ENCODE results near the gene MACROD2.
"Not testable (repeated sequence)": the region's sequence is repeated elsewhere in the genome, so short reads cannot be mapped to it uniquely, and the experiment has no call there.

The MACROD2 gene

GRCh38 chr20:14955399-14955798 is 960.1 kb downstream of the MACROD2 start:
- DNase-seq (ENCODE audit: low read depth) = no peak

GRCh38 chr20:14956026-14956425 is 960.7 kb downstream of the MACROD2 start:
- no peak for DNase-seq (ENCODE audit: low read depth)

- no peak for DNase-seq (ENCODE audit: low read depth)
These were observed 961.2 kb downstream of the MACROD2 start for GRCh38 chr20:14956538-14956937.

GRCh38 chr20:14957402-14957801 is 962.1 kb downstream of the MACROD2 start:
- no peak for DNase-seq (ENCODE audit: low read depth)

GRCh38 chr20:14958626-14959025 is 963.3 kb downstream of the MACROD2 start:
- no peak for DNase-seq (ENCODE audit: low read depth)

- DNase-seq (ENCODE audit: low read depth) = no peak
These were observed 964.5 kb downstream of the MACROD2 start for GRCh38 chr20:14959506-14960475.

- DNase-seq (ENCODE audit: low read depth) = no peak
These were observed 965.5 kb downstream of the MACROD2 start for GRCh38 chr20:14960831-14961230.

- no peak for DNase-seq (ENCODE audit: low read depth)
These were observed 967.9 kb downstream of the MACROD2 start for GRCh38 chr20:14963262-14963663.

- DNase-seq (ENCODE audit: low read depth) = no peak
These were observed 970.9 kb downstream of the MACROD2 start for GRCh38 chr20:14966203-14966602.

- no peak for DNase-seq (ENCODE audit: low read depth)
These were observed 971.5 kb downstream of the MACROD2 start for GRCh38 chr20:14966808-14967207.

- no peak for DNase-seq (ENCODE audit: low read depth)
These were observed 976.9 kb downstream of the MACROD2 start for GRCh38 chr20:14972256-14972655.

- no peak for DNase-seq (ENCODE audit: low read depth)
These were observed 977.4 kb downstream of the MACROD2 start for GRCh38 chr20:14972690-14973089.

- DNase-seq (ENCODE audit: low read depth) = no peak
These were observed 984.2 kb downstream of the MACROD2 start for GRCh38 chr20:14979453-14979986.

- not testable (repeated sequence) for DNase-seq (ENCODE audit: low read depth)
These were observed 986.2 kb downstream of the MACROD2 start for GRCh38 chr20:14981486-14981885.

- DNase-seq (ENCODE audit: low read depth) = not testable (repeated sequence)
These were observed 987.0 kb downstream of the MACROD2 start for GRCh38 chr20:14982324-14982723.

- no peak for DNase-seq (ENCODE audit: low read depth)
These were observed 989.0 kb downstream of the MACROD2 start for GRCh38 chr20:14984305-14984704.

- DNase-seq (ENCODE audit: low read depth) = no peak
These were observed 989.7 kb downstream of the MACROD2 start for GRCh38 chr20:14984768-14985622.

- DNase-seq (ENCODE audit: low read depth) = no peak
These were observed 990.8 kb downstream of the MACROD2 start for GRCh38 chr20:14986026-14986655.

GRCh38 chr20:14986656-14987055 is 991.3 kb downstream of the MACROD2 start:
- no peak for DNase-seq (ENCODE audit: low read depth)

- DNase-seq (ENCODE audit: low read depth) = no peak
These were observed 994.4 kb downstream of the MACROD2 start for GRCh38 chr20:14989535-14990290.

GRCh38 chr20:14991023-14991422 is 995.7 kb downstream of the MACROD2 start:
- DNase-seq (ENCODE audit: low read depth) = no peak
